ENCODE results near the gene PRSS56. TPM values are rescaled to one million over a fixed set of nuclear protein-coding genes. Genes with fewer than 3 reads are reported as not detected.
"Not testable (repeated sequence)": the region's sequence is repeated elsewhere in the genome, so short reads cannot be mapped to it uniquely, and the experiment has no call there.

Gene PRSS56
- total RNA-seq, 1 experiment from 2014 or later = not detected

DNA sequence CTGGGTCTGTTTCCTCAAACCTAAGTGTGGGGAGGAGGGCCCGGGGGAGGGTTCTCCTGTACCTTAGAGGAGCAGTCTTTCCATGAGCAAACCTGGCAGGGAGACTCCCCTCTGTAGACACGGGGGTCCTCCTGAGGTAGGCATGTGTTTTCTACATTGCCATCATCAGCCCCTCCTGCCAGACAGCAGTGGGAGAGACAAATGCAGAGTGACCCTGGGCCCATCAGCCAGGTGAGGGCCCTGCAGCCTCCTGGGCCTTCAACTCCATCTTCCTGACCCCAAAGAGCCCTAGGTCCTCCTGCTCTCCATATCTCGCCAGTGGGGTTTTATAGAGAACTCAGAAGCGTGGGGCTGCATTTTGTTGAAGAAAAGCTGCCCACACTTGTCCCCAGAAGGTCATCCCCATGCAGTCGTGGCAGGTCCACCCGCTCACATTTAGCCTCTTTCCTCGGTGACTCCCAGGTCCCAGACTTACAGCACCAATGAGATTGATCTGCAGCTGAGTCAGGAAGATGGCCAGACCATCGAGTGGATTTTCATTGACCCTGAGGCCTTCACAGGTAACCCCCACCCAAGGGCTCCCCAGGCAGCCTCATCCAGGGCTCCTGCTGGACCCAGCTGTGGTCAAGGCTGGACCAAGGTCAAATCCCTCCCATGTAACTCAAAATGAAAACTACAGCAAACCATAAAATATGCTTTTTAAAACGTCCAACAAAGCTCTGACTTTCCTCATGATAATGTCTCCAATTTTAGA lies 21.9 kb downstream of the PRSS56 start:
- DNase-seq (ENCODE audit: low spot score) = no peak

DNA sequence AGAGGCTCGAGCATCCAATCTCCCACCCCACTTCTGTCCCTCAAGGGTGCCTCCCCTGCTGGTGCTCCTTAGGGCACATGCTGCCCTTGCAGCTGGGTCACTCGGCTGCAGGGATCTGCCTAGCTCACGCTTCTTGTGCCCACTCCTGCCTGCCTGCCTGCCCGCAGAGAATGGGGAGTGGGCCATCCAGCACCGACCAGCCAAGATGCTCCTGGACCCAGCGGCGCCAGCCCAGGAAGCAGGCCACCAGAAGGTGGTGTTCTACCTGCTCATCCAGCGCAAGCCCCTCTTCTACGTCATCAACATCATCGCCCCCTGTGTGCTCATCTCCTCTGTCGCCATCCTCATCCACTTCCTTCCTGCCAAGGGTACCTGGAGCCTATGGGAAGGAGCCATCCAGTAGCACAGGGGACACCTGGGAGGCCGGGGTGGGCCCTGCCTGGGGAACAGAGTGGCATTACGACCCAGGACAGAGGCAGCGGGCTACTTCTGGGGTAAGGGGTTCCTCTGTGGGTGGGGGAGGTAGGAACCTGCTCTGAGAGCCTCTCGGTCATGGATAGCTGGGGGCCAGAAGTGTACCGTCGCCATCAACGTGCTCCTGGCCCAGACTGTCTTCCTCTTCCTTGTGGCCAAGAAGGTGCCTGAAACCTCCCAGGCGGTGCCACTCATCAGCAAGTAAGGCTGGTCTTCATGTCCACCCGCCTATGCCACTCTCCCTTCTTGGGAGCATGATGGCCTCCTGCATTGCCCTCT lies 22.7 kb downstream of the PRSS56 start:
- DNase-seq (ENCODE audit: low spot score) = no peak

DNA sequence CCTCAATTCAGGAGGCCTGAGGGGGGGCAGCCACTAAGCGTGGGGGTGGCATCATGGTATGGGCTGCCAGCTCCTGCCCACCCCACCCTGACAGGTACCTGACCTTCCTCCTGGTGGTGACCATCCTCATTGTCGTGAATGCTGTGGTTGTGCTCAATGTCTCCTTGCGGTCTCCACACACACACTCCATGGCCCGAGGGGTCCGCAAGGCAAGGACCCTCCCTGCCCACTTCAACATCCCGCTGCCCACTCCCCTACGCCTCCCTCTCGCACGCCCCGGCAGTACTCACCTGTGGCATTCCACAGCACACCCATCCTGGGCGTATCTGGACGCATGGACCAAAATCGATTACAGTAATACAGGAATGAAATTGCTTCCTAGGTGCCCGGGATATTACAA lies 23.3 kb downstream of the PRSS56 start:
- no peak for DNase-seq (ENCODE audit: low spot score)

DNA sequence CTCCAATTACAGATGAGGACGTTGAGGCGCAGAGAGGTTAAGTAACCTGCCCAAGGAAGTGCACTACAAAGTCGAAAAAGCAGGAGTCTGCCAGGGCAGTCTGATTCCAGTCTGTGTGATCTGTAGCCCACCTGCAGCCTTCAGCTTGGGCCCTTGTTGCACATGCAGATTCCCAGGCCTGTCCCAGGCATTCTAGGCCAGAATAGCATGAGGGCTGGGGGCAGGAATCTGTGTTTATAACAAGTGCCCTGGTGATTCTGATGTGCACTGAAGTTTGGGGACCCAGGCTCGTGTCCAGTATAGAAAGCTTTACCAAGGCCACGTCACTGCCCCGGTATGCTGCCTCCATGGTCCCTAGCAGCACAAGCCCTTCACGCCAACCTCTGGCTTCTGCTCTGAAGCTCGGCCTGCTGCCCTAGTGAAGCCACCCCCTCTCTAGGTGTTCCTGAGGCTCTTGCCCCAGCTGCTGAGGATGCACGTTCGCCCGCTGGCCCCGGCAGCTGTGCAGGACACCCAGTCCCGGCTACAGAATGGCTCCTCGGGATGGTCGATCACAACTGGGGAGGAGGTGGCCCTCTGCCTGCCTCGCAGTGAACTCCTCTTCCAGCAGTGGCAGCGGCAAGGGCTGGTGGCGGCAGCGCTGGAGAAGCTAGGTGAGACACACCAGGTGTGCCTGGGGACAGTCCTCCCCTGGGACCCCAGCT lies 23.9 kb downstream of the PRSS56 start:
- DNase-seq (ENCODE audit: low spot score) = no peak

DNA sequence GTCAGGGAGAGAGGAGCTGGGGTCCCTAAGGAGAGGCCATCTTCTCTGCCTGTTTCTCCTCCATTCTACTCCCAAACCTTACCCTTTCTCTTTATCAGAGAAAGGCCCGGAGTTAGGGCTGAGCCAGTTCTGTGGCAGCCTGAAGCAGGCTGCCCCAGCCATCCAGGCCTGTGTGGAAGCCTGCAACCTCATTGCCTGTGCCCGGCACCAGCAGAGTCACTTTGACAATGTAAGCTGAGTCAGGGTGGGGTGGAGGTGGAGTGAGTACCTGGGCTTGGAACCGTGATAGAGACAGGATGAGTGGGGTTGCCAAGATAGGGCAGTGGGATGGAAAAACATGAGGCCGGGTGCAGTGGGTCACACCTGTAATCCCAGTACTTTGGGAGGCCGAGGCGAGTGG lies 24.5 kb downstream of the PRSS56 start:
- no peak for DNase-seq (ENCODE audit: low spot score)

DNA sequence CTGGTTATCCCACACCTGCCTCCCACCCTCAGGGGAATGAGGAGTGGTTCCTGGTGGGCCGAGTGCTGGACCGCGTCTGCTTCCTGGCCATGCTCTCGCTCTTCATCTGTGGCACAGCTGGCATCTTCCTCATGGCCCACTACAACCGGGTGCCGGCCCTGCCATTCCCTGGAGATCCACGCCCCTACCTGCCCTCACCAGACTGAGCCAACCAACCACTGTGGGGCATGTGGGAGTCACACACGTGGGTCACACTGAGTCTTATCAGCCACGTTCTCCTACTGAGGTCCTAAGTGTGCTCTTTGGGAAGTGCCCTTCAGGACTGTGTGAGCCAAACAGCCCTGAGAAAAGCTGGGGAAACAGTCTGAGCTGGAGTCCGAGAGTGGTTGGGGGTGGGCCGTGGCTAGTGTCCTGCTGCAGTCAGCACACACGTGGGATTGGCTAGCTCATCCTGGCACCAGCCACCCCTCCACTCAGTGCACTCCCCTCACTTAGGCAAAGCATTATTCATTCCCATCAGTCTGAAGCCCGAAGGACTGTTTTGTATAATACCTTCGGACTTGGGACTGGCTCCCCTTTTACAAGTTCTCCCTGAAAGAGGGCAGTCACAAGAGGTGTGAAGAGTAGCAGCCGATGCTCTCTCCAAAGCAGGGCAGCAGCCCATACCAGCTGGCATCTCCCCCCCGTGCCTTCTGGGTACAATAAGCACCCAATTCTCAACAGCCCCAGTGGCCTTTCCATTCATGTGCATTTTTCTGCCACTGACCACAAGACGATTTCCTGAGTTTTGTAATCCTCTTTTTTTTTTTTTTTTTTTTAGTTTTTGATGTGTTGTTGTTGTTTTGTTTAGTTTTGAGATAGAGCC lies 25.6 kb downstream of the PRSS56 start:
- DNase-seq (ENCODE audit: low spot score) = no peak

DNA sequence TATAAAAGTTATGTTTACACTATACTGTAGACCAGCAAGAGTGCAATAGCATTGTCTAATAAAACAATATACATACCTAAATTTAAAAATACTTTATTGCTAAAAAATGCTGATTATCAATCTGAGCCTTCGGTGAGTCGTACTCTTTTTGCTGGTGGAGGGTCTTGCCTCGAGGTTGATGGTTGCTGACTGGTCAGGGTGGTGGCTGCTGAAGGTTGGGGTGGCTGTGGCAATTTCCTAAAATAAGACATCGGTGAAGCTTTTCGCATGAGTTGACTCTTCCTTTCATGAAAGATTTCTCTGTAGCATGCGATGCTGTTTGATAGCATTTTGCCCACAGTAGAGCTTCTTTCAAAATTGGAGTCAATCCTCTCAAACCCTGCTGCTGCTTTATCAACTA lies 27.8 kb downstream of the PRSS56 start:
- DNase-seq (ENCODE audit: low spot score) = no peak

DNA sequence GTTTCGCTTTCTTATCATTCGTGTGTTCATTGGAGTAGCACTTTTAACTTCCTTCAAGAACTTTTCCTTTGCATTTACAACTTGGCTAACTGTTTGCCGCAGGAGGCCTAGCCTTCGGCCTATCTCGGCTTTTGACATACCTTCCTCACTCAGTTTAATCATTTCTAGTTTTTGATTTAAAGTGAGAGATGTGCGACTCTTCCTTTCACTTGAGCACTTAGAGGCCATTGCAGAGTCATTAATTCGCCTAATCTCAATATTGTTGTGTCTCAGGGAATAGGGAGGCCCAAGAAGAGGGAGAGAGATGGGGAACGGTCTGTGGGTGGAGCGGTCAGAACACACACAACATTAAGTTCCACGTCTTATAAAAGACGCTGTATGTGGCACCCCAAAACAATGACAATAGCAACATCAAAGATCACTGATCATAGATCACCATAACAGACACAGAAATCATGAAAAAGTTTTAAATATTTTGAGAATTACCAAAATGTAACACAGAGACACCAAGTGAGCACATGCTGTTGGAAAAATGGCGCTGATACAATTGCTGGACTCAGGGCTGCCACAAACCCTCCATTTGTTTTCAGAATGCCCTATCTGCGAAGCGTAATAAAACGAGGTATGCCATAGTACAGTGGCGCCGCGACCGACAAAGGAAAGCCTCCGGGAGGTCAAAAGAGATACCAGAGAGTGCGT lies 29.6 kb downstream of the PRSS56 start:
- DNase-seq (ENCODE audit: low spot score) = no peak

DNA sequence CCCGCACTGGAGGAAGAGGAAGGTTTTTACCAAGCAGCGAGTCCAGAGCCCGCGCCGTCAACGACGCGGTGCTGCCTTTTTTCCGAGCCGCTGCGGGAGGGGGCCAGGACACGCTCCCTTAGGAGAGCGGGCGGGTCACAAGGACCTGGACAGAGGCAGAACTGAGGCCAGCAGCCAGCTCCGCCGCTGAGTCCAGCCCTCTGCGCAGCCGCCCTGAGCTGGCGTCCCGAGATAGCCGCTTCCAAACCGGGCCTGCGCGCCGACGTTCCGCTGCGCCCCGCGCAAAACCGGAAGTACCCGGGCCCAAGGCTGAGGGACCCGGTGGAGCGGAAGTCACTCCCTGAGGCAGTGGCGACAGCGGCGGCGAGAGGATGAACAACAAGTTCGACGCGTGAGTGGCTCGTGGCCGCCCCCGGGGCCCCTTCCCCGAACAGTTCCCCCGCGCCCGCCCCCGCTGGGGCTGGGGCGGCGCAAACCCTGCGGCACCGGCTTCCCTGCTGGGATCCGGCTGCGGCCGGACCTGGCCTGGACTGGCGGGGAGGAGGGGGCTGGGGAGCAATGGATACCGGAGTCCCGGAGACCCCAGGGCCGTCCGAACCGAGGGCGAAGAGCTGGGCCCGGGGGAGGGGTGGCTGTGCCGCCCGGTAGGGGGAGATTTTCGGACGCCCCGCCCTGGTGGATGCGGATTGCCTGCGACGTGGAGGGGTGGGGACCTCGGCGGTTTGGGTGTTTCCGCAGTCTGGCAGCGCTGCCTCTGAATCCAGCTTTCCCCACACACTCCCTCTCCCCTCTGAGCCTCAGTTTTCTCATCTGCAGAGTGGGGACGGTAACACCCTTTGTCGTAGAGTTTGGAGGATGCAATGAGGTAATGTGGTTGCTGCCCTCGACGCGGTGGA lies 30.4 kb downstream of the PRSS56 start, which contains the start of the genes EIF4E2 and TIGD1:
EIF4E2 (plus strand) TSS at position 336 of the 896 bp plus-strand sequence; CDS start at position 372, 36 bp downstream.
TIGD1 (minus strand) TSS at position 204 of the 896 bp plus-strand sequence. CDS start 675 bp downstream, outside the sequence.
- peak; percentile 93 for DNase-seq (ENCODE audit: low spot score)

DNA sequence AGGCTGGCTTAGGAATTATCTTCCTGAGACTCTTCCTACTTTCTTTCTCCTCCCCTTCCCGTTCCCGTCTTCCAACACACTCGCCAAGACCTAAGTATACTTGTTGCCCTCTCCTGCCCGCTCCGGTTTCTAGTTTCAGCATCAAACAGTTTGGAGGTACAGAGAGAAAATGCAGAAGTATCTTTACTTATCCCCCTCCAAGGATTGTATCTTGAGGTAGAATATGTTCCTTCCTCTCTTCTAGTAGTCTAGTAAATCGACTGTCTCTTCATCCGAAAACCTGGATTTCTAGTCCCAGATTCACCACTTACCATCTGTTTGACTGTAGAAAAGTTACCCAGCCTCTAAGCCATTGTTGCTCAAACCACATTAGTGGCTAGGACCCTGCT lies 31.1 kb downstream of the PRSS56 start:
- DNase-seq (ENCODE audit: low spot score) = no peak

DNA sequence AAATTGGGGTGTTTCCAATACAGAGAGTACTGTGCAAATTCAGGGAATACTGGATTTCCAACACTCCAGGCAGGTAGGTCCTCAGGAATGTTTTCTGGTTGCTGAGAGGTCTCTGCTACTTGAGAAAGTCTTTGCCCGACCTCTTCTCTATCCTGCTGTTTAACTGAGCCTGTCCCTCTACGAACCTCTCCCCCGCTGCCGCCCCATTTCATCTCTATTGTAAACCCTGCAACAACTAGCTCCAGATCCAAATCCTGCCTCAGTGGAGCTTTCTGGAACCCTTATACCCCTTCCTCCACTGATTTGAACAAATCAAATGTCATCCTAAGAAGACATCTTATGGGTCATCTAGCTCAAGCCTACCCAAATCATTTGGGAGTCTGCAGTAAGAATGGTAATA lies 31.6 kb downstream of the PRSS56 start:
- DNase-seq (ENCODE audit: low spot score) = no peak

DNA sequence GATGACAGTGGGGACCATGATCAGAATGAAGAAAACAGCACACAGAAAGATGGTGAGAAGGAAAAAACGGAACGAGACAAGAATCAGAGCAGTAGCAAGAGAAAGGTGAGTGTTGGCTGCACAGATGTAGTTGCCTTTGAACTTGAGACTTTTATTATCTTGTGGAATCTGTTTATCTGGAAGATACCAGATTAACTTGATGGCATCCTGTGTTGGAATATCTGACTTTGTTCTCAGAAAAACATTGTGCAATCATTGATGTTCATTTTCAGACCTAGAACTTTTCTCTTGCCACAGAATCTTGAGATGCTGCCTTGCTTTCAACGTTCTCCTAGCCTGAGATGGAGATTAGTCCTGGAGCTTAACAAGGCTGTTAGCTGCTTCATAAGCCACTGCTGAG lies 36.2 kb downstream of the PRSS56 start:
- DNase-seq (ENCODE audit: low spot score) = no peak

DNA sequence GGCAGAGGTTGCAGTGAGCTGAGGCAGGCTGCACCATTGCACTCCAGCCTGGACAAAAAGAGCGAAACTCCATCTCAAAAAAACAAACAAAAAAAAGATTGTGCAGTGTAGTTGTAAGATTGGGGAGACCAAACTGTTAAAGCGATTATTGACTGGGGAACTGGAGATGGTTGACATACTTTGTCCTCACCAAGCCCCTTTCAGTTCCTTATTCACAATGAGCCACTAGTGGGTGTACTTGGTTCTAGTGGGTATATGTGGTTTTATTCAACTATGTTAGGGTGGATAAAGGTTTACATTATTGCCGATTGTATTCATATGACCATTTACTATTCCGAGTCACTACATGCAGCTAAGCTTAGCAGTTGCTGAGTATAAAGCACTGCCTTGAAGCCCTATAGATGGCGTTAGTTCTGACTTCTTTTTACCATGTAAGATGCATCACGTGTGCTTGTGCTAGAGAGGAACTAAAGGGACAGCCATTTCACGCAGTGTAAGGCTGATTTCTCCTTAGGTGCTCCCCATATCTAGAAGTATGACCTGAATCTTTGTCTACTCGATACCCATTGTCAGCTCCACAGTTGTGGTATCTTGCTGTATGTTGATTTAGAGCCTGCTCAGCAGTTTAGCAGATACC lies 42.4 kb downstream of the PRSS56 start:
- DNase-seq (ENCODE audit: low spot score) = no peak

DNA sequence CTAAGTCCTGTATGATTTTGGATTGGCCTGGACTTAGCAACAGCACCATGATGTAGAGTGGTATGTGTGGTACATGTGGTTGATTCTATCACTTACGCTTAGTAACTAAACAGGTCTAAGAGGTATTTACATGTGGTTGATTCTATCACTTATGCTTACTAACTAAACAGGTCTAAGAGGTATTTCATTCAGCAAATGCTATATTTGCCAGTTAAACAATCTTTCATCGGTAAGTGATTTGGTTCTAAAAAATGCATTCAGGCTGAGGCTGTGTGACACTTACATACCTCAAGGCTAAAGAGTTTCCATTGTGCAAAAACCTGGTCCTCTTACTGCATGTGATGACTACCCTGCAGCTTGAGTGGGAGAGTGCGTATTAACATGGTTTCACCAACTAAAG lies 43.4 kb downstream of the PRSS56 start:
- no peak for DNase-seq (ENCODE audit: low spot score)

DNA sequence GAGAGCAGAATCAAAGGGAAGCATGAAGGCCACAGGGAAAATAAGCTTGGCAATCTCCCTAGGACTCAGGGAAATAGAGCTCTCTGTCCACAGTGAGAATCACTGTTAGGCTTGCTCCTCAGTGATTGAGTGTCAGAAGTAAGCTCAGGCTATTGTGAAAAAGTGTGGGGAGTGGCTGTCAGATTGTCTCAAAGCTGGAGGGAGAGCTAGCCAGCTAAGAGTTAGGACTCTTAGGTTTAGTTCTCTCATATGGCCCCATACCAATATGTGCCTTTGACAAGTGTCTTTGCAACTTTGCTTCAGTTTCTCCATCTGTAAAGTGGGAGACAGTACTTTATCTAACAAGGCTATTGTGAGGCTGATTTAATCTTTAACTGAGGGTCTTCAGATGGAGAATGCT lies 47.5 kb downstream of the PRSS56 start:
- no peak for DNase-seq (ENCODE audit: low spot score)

DNA sequence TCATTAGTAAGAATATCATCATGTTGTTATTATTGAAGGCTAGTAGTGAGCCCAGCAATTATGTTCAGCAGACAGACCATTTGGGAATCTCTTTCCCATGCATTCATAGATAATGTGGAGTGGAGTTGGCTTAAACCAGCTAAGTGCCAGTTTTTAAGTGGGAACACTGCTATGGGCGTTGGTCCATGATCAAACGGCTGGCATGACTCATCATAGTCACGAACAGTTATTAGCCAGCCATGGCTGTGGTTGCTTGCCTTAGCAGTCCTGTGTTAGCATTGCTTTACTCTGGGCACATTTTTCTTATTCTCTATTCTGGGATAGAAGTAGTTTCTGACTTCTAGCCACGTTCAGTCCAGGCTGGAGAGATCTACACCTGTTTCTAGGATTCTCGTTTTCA lies 48.0 kb downstream of the PRSS56 start:
- DNase-seq (ENCODE audit: low spot score) = peak; percentile 80

DNA sequence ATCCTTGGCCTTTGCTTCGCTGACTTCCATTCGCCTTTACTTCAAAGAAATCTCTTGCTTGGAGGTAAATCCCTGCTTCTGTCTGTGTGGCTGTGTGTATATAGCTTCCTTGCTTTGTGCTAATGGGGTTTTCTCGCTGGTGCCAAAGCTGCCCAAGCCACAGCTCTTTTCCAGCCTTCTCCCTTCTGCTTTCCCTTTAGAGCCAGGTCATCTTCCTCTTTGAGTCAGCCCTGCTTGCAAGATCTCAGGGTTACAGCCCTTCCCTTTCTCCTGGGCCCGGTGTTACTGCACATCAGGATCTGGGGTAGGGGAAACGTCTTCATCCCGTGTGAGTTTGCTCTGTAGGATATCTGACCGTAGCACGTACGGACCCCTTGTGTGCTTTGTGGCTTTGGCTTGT lies 49.4 kb downstream of the PRSS56 start:
- DNase-seq (ENCODE audit: low spot score) = no peak

DNA sequence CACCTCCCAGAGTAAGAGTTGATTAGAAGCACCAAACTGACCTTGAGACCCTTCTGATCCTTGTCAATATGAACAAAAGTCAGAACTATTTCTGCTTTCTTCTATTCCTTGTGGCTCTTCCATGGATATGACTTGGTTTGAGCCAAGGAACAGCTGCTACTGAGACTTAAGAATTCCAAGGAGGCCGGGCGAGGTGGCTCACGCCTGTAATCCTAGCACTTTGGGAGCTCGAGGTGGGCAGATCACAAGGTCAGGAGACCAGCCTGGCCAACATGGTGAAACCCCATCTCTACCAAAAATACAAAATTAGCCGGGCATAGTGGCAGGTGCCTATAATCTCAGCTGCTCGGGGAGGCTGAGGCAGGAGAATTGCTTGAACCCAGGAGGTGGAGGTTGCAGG lies 50.3 kb downstream of the PRSS56 start:
- DNase-seq (ENCODE audit: low spot score) = not testable (repeated sequence)

DNA sequence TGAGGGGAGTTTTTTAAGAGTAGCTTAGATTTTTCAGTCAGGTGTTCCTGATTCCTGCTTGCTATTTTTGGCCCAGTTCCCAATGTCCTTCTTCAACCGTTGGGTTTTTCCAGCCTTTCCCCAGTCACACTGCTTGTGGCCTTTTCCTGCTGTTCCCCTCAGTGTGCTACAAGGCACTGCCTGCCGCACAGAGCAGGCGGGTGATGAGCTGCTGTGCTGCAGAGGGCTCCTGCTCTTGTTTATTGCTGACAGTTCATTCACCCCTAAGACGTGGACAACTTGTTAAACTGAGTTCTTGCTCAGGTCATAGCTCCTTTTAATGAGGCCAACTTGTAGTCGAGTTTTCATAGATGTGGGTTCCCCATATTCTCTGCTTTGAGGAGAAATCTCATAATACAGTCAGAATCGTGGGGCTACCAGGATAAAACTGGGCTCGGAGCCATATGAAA lies 50.9 kb downstream of the PRSS56 start:
- no peak for DNase-seq (ENCODE audit: low spot score)
